ENCODE data around the gene DHX57. TPM values are rescaled to one million over a fixed set of nuclear protein-coding genes. Genes with fewer than 3 reads are reported as not detected.

DHX57 gene
- total and polyA plus RNA-seq, 2 experiments from 2014 or later = 13.3 to 32.9 TPM

DNA sequence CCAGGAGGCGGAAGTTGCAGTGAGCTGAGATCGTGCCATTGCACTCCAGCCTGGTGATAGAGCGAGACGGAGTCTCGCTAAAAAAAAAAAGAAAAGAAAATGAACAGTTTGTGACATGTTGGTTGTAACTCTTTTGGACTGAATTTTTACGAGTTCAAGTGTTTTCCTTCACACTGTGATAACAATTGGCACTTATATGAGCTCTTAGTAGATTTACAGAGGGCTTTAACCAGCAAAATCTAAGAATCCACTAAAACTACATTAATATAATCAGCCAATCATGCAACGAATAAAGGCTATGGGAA is 99.9 kb downstream of the DHX57 start:
- H2AFZ ChIP-seq = no peak overlapping the region
- no peak overlapping the region for H3K4me3 Mint-ChIP-seq

More for the DNA sequence above, 99.9 kb downstream of the DHX57 start:
- Histone ChIP-seq H3K4me2 (no peak overlapping the region), H3F3A (replicated peaks; ENCODE audit: low read depth) (no peaks in the 10 kb centered on the region), H3K4me1 (ENCODE audit: insufficient read depth) (peaks cover 4% of the 10 kb centered on the region; the same call in 1 of the 2 replicates), H3K79me2 (replicated peaks; ENCODE audit: insufficient read depth) (0 out of 2 replicates have a peak, but pooled peaks cover 8% of the 10 kb centered on the region), H3K36me3 (ENCODE audit: insufficient read depth) (no peaks in the 10 kb centered on the region), H3K9me2 (ENCODE audit: insufficient read depth) (no peaks in the 10 kb centered on the region), H4K20me1 (replicated peaks; ENCODE audit: insufficient read depth) (no peaks in the 10 kb centered on the region), H3K27ac (ENCODE audit: low read depth) (no peak overlapping the region), H3K4me3 (no peak overlapping the region), H3K27me3 (ENCODE audit: insufficient read depth) (no peaks in the 10 kb centered on the region)
- peaks cover 7% of the 10 kb centered on the region for H3K27me3 Mint-ChIP-seq (ENCODE audit: insufficient read depth, low read depth, poor library complexity)
- H3K4me1 Mint-ChIP-seq = no peaks in the 10 kb centered on the region
- ATAC-seq (no peak), DNase-seq (ENCODE audit: low spot score) (no peak)
- H3K36me3 Mint-ChIP-seq (ENCODE audit: low read depth) = peaks cover 7% of the 10 kb centered on the region; the same call in 2 of the 3 replicates
- no peaks in the 10 kb centered on the region for H3K9me3 Mint-ChIP-seq
- H3K27ac Mint-ChIP-seq = no peak overlapping the region
- no peak for TF ChIP-seq CREB1 (CRISPR knock-in tag; IDR thresholded peaks at IDR 0.05; ENCODE audit: low read depth)
- no peak for TF ChIP-seq EZH2phosphoT487 (IDR thresholded peaks at IDR 0.05; ENCODE audit: unreplicated experiment)
- no peak for TF ChIP-seq ZNF462 (CRISPR knock-in tag; IDR thresholded peaks at IDR 0.05)
- TF ChIP-seq CTCF (conservative IDR thresholded peaks at IDR 0.05; ENCODE audit: low read depth in 2 of 2) = no peak
- TF ChIP-seq, protein P1, sequence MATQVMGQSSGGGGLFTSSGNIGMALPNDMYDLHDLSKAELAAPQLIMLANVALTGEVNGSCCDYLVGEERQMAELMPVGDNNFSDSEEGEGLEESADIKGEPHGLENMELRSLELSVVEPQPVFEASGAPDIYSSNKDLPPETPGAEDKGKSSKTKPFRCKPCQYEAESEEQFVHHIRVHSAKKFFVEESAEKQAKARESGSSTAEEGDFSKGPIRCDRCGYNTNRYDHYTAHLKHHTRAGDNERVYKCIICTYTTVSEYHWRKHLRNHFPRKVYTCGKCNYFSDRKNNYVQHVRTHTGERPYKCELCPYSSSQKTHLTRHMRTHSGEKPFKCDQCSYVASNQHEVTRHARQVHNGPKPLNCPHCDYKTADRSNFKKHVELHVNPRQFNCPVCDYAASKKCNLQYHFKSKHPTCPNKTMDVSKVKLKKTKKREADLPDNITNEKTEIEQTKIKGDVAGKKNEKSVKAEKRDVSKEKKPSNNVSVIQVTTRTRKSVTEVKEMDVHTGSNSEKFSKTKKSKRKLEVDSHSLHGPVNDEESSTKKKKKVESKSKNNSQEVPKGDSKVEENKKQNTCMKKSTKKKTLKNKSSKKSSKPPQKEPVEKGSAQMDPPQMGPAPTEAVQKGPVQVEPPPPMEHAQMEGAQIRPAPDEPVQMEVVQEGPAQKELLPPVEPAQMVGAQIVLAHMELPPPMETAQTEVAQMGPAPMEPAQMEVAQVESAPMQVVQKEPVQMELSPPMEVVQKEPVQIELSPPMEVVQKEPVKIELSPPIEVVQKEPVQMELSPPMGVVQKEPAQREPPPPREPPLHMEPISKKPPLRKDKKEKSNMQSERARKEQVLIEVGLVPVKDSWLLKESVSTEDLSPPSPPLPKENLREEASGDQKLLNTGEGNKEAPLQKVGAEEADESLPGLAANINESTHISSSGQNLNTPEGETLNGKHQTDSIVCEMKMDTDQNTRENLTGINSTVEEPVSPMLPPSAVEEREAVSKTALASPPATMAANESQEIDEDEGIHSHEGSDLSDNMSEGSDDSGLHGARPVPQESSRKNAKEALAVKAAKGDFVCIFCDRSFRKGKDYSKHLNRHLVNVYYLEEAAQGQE (IDR thresholded peaks at IDR 0.05; ENCODE audit: unreplicated experiment) = no peak
- no peak for TF ChIP-seq NANOG (IDR thresholded peaks at IDR 0.05; ENCODE audit: borderline replicate concordance)
- no peak for TF ChIP-seq JUNB (IDR thresholded peaks at IDR 0.05; ENCODE audit: unreplicated experiment)
- TF ChIP-seq POLR2AphosphoS5 (IDR thresholded peaks at IDR 0.05; ENCODE audit: low read depth) = no peak
- no peak for TF ChIP-seq ZNF114 (CRISPR knock-in tag; IDR thresholded peaks at IDR 0.05)
- TF ChIP-seq STAT1 (IDR thresholded peaks at IDR 0.05; ENCODE audit: unreplicated experiment) = no peak
- TF ChIP-seq EZH2 (IDR thresholded peaks at IDR 0.05; ENCODE audit: low read depth, unreplicated experiment) = no peak
- no peak for TF ChIP-seq ZNF331 (CRISPR knock-in tag; IDR thresholded peaks at IDR 0.05; ENCODE audit: low read depth)
- TF ChIP-seq, protein P2, sequence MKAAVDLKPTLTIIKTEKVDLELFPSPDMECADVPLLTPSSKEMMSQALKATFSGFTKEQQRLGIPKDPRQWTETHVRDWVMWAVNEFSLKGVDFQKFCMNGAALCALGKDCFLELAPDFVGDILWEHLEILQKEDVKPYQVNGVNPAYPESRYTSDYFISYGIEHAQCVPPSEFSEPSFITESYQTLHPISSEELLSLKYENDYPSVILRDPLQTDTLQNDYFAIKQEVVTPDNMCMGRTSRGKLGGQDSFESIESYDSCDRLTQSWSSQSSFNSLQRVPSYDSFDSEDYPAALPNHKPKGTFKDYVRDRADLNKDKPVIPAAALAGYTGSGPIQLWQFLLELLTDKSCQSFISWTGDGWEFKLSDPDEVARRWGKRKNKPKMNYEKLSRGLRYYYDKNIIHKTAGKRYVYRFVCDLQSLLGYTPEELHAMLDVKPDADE (IDR thresholded peaks at IDR 0.05) = no peak

Data from GM23338 (cell line).